Subcutaneous adipose tissue (tissue), 4 donors: ENCODE measurements around the gene OPCML. TPM values are rescaled to one million over a fixed set of nuclear protein-coding genes. Genes with fewer than 3 reads are reported as not detected.

ENCODE experiments used
- total RNA-seq, 4 donors: library from RNA; depleted of rRNA; stranded (reverse); fragments of >200 nt; gene quantifications; one replicate each; pipeline ENCODE4 v1.1.0, GENCODE V29; 2016
- TF ChIP-seq, protein P1 (sequence below): fragments of 450-650 bp; IDR thresholded peaks from one replicate; pipeline ENCODE4 v1.5.1; 2016; ENCODE audit warnings: low read depth, mild to moderate bottlenecking, control low read depth, antibody characterized with exemption, moderate library complexity

OPCML gene
- total RNA-seq, 4 donors from 2014 or later, result under 0.01 TPM; not detected in 3

GRCh38 chr11:132531921-132532320 lies 1000.4 kb downstream of the OPCML start:
- TF ChIP-seq, protein P1, sequence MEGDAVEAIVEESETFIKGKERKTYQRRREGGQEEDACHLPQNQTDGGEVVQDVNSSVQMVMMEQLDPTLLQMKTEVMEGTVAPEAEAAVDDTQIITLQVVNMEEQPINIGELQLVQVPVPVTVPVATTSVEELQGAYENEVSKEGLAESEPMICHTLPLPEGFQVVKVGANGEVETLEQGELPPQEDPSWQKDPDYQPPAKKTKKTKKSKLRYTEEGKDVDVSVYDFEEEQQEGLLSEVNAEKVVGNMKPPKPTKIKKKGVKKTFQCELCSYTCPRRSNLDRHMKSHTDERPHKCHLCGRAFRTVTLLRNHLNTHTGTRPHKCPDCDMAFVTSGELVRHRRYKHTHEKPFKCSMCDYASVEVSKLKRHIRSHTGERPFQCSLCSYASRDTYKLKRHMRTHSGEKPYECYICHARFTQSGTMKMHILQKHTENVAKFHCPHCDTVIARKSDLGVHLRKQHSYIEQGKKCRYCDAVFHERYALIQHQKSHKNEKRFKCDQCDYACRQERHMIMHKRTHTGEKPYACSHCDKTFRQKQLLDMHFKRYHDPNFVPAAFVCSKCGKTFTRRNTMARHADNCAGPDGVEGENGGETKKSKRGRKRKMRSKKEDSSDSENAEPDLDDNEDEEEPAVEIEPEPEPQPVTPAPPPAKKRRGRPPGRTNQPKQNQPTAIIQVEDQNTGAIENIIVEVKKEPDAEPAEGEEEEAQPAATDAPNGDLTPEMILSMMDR, result no peak

DNA sequence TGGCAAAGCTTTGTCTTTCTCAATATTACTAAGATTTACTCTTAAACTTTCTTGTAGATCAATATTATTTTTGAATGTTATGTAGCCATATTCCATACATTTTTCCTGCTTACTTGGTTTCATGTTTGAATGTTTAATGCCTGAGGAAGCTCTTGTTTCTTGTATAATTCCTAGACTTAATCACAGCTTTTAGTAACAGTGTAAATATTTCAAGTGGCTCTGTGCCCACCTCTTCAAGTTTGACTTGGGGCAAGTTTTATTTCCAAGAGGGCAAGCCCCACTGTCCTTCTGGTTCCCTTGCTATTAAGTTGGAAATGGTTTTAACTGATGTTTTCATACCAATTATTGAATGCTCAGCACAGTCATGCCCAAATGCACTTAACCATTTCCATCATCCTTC lies 1004.1 kb downstream of the OPCML start:
- TF ChIP-seq, protein P1, result no peak

DNA sequence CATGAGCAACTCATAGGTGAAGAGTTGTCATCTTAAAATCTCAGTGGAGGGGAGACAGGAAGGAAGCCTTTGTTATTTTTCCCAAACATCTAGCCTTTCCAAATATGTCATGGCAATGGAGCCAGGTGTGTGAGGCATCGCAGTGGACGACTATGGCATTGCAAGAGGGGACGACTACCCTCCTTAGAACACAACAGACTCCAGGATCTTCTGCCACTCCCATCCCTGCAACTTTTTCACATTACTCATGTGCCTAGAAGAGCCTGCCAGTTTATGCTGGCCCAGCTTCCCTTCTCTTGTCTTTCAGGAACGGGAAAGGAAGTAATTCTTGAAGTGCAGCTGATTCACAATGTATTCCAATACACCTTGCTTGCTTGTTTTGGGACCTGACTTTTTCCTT lies 1008.4 kb downstream of the OPCML start:
- TF ChIP-seq, protein P1, result no peak

DNA sequence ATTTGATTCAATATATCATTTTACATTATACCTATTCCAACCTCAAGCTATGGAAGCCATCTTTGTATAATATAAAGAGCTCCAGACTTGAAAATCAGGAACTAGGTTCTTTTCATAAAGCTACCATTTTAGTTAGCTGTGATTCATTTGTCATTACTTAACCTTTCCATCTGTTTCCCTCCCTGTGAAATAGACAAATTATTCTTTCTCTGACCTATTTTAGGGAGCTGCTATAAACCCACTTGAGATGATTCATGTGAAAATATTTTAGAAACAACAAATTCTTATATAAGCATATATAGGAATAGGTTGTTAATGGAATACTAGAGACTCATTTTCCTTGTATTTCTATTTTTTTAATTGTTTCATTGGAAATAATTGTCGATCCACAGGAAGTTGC lies 1012.1 kb downstream of the OPCML start:
- TF ChIP-seq, protein P1, result no peak

GRCh38 chr11:132519241-132519815 lies 1013.0 kb downstream of the OPCML start:
- TF ChIP-seq, protein P1, result no peak

DNA sequence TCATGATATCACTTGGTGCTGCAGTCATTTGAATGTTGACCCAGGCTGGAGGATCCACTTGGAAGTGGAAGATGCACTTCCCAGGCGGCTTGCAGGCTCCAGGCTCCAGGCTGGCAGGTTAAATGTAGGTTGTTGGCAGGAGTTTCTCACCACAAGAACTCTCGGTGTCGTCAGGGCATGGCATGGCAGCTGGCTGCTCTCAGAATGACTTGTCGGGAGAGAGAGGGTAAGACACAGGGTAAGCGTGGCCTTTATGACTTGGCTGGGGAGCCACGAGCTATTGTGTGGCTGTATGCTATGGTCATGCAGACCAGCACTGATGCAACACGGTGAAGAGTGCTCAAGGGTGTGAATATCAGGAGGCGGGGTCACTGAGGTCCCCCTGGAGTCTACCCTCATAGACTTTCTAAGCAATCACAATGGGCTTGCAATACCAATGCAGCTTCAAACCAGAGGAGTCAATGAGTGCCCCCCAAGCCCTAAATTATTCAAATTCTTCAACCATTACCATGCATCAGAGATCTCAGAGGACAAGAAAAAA lies 1027.7 kb downstream of the OPCML start:
- TF ChIP-seq, protein P1, result no peak

- TF ChIP-seq, protein P1, result no peak
Observed at GRCh38 chr11:132501356-132501755, 1030.9 kb downstream of the OPCML start.
